ENCODE results near the gene NEAT1. TPM values are rescaled to one million over a fixed set of nuclear protein-coding genes. Genes with fewer than 3 reads are reported as not detected.

Gene NEAT1
- polyA plus RNA-seq, 2 donors = 536 to 1,203 TPM

GRCh38 chr11:65420979-65421793 is 1.4 kb upstream of the NEAT1 start:
- WGBS, 2 donors = 2 to 5% methylated on average over 15 of the region's 15 CpGs
- peaks cover 8 to 26% of the 10 kb centered on the region in 2 donors for H3K4me1 ChIP-seq (ENCODE audit: control insufficient read depth in 2 of 2, insufficient read depth in 2 of 2, low read length in 1 of 2)

GRCh38 chr11:65421794-65422632 is 585 bp upstream of the NEAT1 start:
- 1% methylated on average over 67 to 68 of the region's 68 CpGs for WGBS, 2 donors
- peak overlapping the region; percentile 87 to 100 for H3K4me3 ChIP-seq (ENCODE audit: low read depth in 1 of 2, low read length in 2 of 2)
- H3K27ac ChIP-seq (ENCODE audit: low read depth in 2 of 2, low read length in 1 of 2) = peak overlapping the region; percentile 99
- peaks cover 0 to 5% of the 10 kb centered on the region in 2 donors for H3K36me3 ChIP-seq (ENCODE audit: control insufficient read depth in 2 of 2, insufficient read depth in 2 of 2, low read length in 1 of 2)
- peaks cover 8 to 20% of the 10 kb centered on the region in 2 donors for H3K4me1 ChIP-seq (ENCODE audit: control insufficient read depth in 2 of 2, insufficient read depth in 2 of 2, low read length in 1 of 2)
- H3K9me3 ChIP-seq (ENCODE audit: control insufficient read depth in 2 of 2, insufficient read depth in 1 of 2, low read depth in 1 of 2, low read length in 1 of 2) = no peaks in the 10 kb centered on the region
- no peaks in the 10 kb centered on the region for H3K27me3 ChIP-seq (ENCODE audit: control insufficient read depth in 1 of 2, insufficient read depth in 2 of 2, low read length in 2 of 2)

More at GRCh38 chr11:65420979-65421793, 1.4 kb upstream of the NEAT1 start:
- peak overlapping the region; percentile 68 to 100 for H3K4me3 ChIP-seq (ENCODE audit: low read depth in 1 of 2, low read length in 2 of 2)
- peaks cover 0 to 5% of the 10 kb centered on the region in 2 donors for H3K36me3 ChIP-seq (ENCODE audit: control insufficient read depth in 2 of 2, insufficient read depth in 2 of 2, low read length in 1 of 2)
- H3K27ac ChIP-seq (ENCODE audit: low read depth in 2 of 2, low read length in 1 of 2) = peak overlapping the region; percentile 99
- no peaks in the 10 kb centered on the region for H3K9me3 ChIP-seq (ENCODE audit: control insufficient read depth in 2 of 2, insufficient read depth in 1 of 2, low read depth in 1 of 2, low read length in 1 of 2)
- no peaks in the 10 kb centered on the region for H3K27me3 ChIP-seq (ENCODE audit: control insufficient read depth in 1 of 2, insufficient read depth in 2 of 2, low read length in 2 of 2)

DNA sequence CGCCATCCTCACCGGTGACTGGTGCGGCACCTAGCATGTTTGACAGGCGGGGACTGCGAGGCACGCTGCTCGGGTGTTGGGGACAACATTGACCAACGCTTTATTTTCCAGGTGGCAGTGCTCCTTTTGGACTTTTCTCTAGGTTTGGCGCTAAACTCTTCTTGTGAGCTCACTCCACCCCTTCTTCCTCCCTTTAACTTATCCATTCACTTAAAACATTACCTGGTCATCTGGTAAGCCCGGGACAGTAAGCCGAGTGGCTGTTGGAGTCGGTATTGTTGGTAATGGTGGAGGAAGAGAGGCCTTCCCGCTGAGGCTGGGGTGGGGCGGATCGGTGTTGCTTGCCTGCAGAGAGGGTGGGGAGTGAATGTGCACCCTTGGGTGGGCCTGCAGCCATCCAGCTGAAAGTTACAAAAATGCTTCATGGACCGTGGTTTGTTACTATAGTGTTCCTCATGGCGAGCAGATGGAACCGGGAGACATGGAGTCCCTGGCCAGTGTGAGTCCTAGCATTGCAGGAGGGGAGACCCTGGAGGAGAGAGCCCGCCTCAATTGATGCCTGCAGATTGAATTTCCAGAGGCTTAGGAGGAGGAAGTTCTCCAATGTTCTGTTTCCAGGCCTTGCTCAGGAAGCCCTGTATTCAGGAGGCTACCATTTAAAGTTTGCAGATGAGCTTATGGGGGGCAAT is 1.1 kb downstream of the NEAT1 start:
- Histone ChIP-seq H3K4me1 (ENCODE audit: control insufficient read depth in 2 of 2, insufficient read depth in 2 of 2, low read length in 1 of 2) (peaks cover 2 to 8% of the 10 kb centered on the region in 2 donors), H3K27ac (ENCODE audit: low read depth in 2 of 2, low read length in 1 of 2) (peak overlapping the region; percentile 99)
- 1 to 6% methylated on average over 19 of the region's 19 CpGs for WGBS, 2 donors

GRCh38 chr11:65424205-65425104 is 1.9 kb downstream of the NEAT1 start:
- H3K4me3 ChIP-seq (ENCODE audit: low read depth in 1 of 2, low read length in 2 of 2) = peak overlapping the region; percentile 87 to 100
- H3K27me3 ChIP-seq (ENCODE audit: control insufficient read depth in 1 of 2, insufficient read depth in 2 of 2, low read length in 2 of 2) = no peaks in the 10 kb centered on the region
- no peaks in the 10 kb centered on the region for H3K9me3 ChIP-seq (ENCODE audit: control insufficient read depth in 2 of 2, insufficient read depth in 1 of 2, low read depth in 1 of 2, low read length in 1 of 2)
- H3K4me1 ChIP-seq (ENCODE audit: control insufficient read depth in 2 of 2, insufficient read depth in 2 of 2, low read length in 1 of 2) = peaks cover 2 to 4% of the 10 kb centered on the region in 2 donors
- H3K36me3 ChIP-seq (ENCODE audit: control insufficient read depth in 2 of 2, insufficient read depth in 2 of 2, low read length in 1 of 2) = peaks cover 0 to 5% of the 10 kb centered on the region in 2 donors
- H3K27ac ChIP-seq (ENCODE audit: low read depth in 2 of 2, low read length in 1 of 2) = peak overlapping the region; percentile 99
- 0 to 3% methylated on average over 18 of the region's 18 CpGs for WGBS, 2 donors

More for the DNA sequence above, 1.1 kb downstream of the NEAT1 start:
- Histone ChIP-seq H3K36me3 (ENCODE audit: control insufficient read depth in 2 of 2, insufficient read depth in 2 of 2, low read length in 1 of 2) (peaks cover 0 to 5% of the 10 kb centered on the region in 2 donors), H3K27me3 (ENCODE audit: control insufficient read depth in 1 of 2, insufficient read depth in 2 of 2, low read length in 2 of 2) (no peaks in the 10 kb centered on the region), H3K4me3 (ENCODE audit: low read depth in 1 of 2, low read length in 2 of 2) (peak overlapping the region; percentile 87 to 100), H3K9me3 (ENCODE audit: control insufficient read depth in 2 of 2, insufficient read depth in 1 of 2, low read depth in 1 of 2, low read length in 1 of 2) (no peaks in the 10 kb centered on the region)

DNA sequence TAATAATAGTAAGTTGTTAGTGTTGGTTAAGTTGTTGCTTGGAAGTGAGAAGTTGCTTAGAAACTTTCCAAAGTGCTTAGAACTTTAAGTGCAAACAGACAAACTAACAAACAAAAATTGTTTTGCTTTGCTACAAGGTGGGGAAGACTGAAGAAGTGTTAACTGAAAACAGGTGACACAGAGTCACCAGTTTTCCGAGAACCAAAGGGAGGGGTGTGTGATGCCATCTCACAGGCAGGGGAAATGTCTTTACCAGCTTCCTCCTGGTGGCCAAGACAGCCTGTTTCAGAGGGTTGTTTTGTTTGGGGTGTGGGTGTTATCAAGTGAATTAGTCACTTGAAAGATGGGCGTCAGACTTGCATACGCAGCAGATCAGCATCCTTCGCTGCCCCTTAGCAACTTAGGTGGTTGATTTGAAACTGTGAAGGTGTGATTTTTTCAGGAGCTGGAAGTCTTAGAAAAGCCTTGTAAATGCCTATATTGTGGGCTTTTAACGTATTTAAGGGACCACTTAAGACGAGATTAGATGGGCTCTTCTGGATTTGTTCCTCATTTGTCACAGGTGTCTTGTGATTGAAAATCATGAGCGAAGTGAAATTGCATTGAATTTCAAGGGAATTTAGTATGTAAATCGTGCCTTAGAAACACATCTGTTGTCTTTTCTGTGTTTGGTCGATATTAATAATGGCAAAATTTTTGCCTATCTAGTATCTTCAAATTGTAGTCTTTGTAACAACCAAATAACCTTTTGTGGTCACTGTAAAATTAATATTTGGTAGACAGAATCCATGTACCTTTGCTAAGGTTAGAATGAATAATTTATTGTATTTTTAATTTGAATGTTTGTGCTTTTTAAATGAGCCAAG is 2.7 kb downstream of the NEAT1 start:
- Histone ChIP-seq H3K9me3 (ENCODE audit: control insufficient read depth in 2 of 2, insufficient read depth in 1 of 2, low read depth in 1 of 2, low read length in 1 of 2) (no peaks in the 10 kb centered on the region), H3K27ac (ENCODE audit: low read depth in 2 of 2, low read length in 1 of 2) (peak overlapping the region; percentile 99), H3K4me1 (ENCODE audit: control insufficient read depth in 2 of 2, insufficient read depth in 2 of 2, low read length in 1 of 2) (peaks cover 2 to 4% of the 10 kb centered on the region in 2 donors), H3K27me3 (ENCODE audit: control insufficient read depth in 1 of 2, insufficient read depth in 2 of 2, low read length in 2 of 2) (no peaks in the 10 kb centered on the region), H3K4me3 (ENCODE audit: low read depth in 1 of 2, low read length in 2 of 2) (peak overlapping the region; percentile 87 to 100), H3K36me3 (ENCODE audit: control insufficient read depth in 2 of 2, insufficient read depth in 2 of 2, low read length in 1 of 2) (peaks cover 0 to 5% of the 10 kb centered on the region in 2 donors)
- WGBS, 2 donors = 1 to 6% methylated on average over 9 of the region's 9 CpGs

GRCh38 chr11:65425971-65426838 is 3.6 kb downstream of the NEAT1 start:
- Histone ChIP-seq H3K4me3 (ENCODE audit: low read depth in 1 of 2, low read length in 2 of 2) (peak overlapping the region; percentile 32 to 100), H3K27ac (ENCODE audit: low read depth in 2 of 2, low read length in 1 of 2) (peak overlapping the region; percentile 86 to 93), H3K9me3 (ENCODE audit: control insufficient read depth in 2 of 2, insufficient read depth in 1 of 2, low read depth in 1 of 2, low read length in 1 of 2) (no peaks in the 10 kb centered on the region), H3K36me3 (ENCODE audit: control insufficient read depth in 2 of 2, insufficient read depth in 2 of 2, low read length in 1 of 2) (peaks cover 0 to 5% of the 10 kb centered on the region in 2 donors), H3K27me3 (ENCODE audit: control insufficient read depth in 1 of 2, insufficient read depth in 2 of 2, low read length in 2 of 2) (no peaks in the 10 kb centered on the region), H3K4me1 (ENCODE audit: control insufficient read depth in 2 of 2, insufficient read depth in 2 of 2, low read length in 1 of 2) (peaks cover 2 to 4% of the 10 kb centered on the region in 2 donors)
- WGBS, 2 donors = 1 to 4% methylated on average over 9 of the region's 9 CpGs

DNA sequence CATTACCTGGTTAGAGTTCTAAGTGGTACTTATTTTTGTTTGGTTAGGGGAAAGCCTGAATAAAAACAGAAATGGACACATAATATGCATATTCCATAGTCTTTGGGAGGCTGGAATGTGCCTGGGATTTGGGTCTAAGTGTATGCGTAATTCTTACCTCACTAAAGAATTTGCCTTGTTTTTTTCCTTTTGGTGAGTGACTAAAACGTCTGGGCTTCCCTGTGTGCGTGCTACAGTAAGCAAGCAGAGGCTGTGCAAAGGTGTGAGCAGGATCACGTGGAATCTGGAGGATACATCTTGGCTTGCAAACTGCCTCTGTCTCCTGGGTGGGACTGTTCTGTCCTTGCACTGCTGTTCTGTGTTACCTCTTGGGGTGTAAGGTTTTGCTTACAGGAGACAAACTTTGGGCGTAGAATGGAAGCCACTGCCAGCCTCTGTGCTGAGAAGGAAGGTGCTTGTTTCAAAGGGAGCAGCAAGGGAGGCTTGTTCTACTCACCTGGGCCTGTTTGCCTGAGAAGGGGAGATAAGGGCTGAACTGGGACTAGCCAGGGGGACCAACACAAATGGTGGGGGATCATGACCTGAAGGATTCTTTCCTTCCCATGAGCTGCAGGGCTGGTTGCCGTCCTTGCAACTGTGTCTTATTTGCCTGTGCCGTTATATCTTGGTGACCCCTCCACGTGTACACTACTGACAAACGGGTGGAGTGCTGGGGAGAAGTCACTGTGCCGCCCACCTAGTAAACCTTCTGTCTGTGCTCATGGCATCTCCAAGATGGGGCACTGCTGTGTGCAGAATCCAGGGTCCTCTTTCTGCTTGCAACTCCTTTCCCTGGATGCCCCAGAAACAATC is 4.5 kb downstream of the NEAT1 start:
- H3K36me3 ChIP-seq (ENCODE audit: control insufficient read depth in 2 of 2, insufficient read depth in 2 of 2, low read length in 1 of 2) = peaks cover 0 to 5% of the 10 kb centered on the region in 2 donors
- 7 to 15% methylated on average over 10 of the region's 10 CpGs for WGBS, 2 donors
- H3K4me1 ChIP-seq (ENCODE audit: control insufficient read depth in 2 of 2, insufficient read depth in 2 of 2, low read length in 1 of 2) = peaks cover 2 to 4% of the 10 kb centered on the region in 2 donors
- H3K4me3 ChIP-seq (ENCODE audit: low read depth in 1 of 2, low read length in 2 of 2) = peak overlapping the region; percentile 32 to 100
- no peaks in the 10 kb centered on the region for H3K9me3 ChIP-seq (ENCODE audit: control insufficient read depth in 2 of 2, insufficient read depth in 1 of 2, low read depth in 1 of 2, low read length in 1 of 2)
- H3K27ac ChIP-seq (ENCODE audit: low read depth in 2 of 2, low read length in 1 of 2) = peak overlapping the region; percentile 70 to 96
- H3K27me3 ChIP-seq (ENCODE audit: control insufficient read depth in 1 of 2, insufficient read depth in 2 of 2, low read length in 2 of 2) = no peaks in the 10 kb centered on the region

Measured in esophagus (tissue), 2 donors.